Aorta (tissue), 5 donors: Measurements from ENCODE around the gene TPRG1. TPM values are rescaled to one million over a fixed set of nuclear protein-coding genes. Genes with fewer than 3 reads are reported as not detected.
A peak's percentile ranks its signal among the peaks of the same experiment; 100 is the strongest.

Experiments
- ATAC-seq: fragments of 200-7000 bp; cut with Tn5 transposase; one replicate; pipeline ENCODE4 v1.9.1; 2022; ENCODE audit warnings: moderate library complexity; ENCODE audit not compliant: low FRiP score
- DNase-seq, 2 donors: peaks; one replicate each; pipeline ENCODE4 v3.0.0-alpha.2; 2020
- H3K27ac ChIP-seq, 2 donors: one replicate each; pipeline ENCODE4 v1.5.1; 2013; ENCODE audit warnings: low read length in 2 of 2, mild to moderate bottlenecking in 2 of 2, moderate library complexity in 2 of 2, control low read depth in 1 of 2, inconsistent platforms in 1 of 2, low read depth in 1 of 2
- H3K27me3 ChIP-seq, 2 donors: one replicate each; pipeline ENCODE4 v1.6.1; 2013; ENCODE audit warnings: control low read depth in 1 of 2, low read length in 1 of 2, mild to moderate bottlenecking in 1 of 2, moderate library complexity in 1 of 2; ENCODE audit not compliant: insufficient read depth in 2 of 2, control insufficient read depth in 1 of 2
- H3K36me3 ChIP-seq, 2 donors: one replicate each; pipeline ENCODE4 v1.6.1; 2013; ENCODE audit warnings: control low read depth in 1 of 2, low read length in 1 of 2, mild to moderate bottlenecking in 1 of 2; ENCODE audit not compliant: insufficient read depth in 2 of 2, control insufficient read depth in 1 of 2
- H3K4me1 ChIP-seq, 2 donors: one replicate each; pipeline ENCODE4 v1.6.1; 2013; ENCODE audit warnings: low read length in 2 of 2, control low read depth in 1 of 2, mild to moderate bottlenecking in 1 of 2, moderate library complexity in 1 of 2; ENCODE audit not compliant: insufficient read depth in 2 of 2, control insufficient read depth in 1 of 2
- H3K4me3 ChIP-seq, 2 donors: one replicate each; pipeline ENCODE4 v1.5.1; 2013; ENCODE audit warnings: low read length in 2 of 2, control low read depth in 1 of 2, mild to moderate bottlenecking in 1 of 2
- H3K9me3 ChIP-seq: one replicate; pipeline ENCODE4 v1.6.1; 2013; ENCODE audit warnings: mild to moderate bottlenecking, low read length; ENCODE audit not compliant: control insufficient read depth
- WGBS, 2 donors: extraction: QIAGEN DNeasy Blood & Tissue Kit; methylation state at CpG; one replicate each; pipeline ENCODE4 v1.1.7; 2013; 5-methylcytosine and 5-hydroxymethylcytosine counted together
- intact Hi-C, 2 donors: fragments of 100-400 bp; cut with DNase I; formaldehyde crosslinking; loops; one replicate each; pipeline versions ENCODE4 v1.14.2 to v1.15.0; 2022
- polyA plus RNA-seq, 2 donors: library from polyadenylated mRNA; stranded (reverse); fragments of 200-250 nt; gene quantifications; one replicate each; pipeline ENCODE4 v1.2.3, GENCODE V29; 2013
- total RNA-seq, 2 donors: library from RNA; stranded (reverse); fragmentation: NEBNext Ultra II Directional; extraction: Animal tissue kit (Norgen Biotek cat#: 25700); gene quantifications; one replicate each; pipeline ENCODE4 v1.2.1, GENCODE V29; 2021
- donor health status: healthy with polysubstance abuse.
- donor health status: Bipolar disorder and iron deficiency.
- donor health status: DM: no; HTN: no; CAD: no.
- donor health status: DM: no; HTN: no; CAD: no.
- donor health status: DM: yes; HTN: yes; CAD: no.

TPRG1 gene
- total and polyA plus RNA-seq, 4 donors: 4.5 to 19.8 (median 11.0) TPM

DNA sequence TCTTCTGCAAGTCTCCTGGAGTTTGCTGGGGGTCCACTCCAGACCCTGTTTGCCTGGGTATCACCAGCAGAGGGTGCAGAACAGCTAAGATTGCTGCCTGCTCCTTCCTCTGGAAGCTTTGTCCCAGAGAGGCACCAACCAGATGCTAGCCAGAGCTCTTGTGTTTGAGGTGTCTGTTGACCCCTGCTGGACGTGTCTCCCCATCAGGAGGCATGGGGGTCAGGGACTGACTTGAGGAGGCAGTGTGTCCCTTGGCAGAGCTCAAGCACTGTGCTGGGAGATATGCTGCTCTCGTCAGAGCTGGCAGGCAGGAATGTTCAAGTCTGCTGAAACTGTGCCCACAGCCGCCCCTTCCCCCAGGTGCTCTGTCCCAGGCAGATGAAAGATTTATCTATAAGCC is 86.5 kb downstream of the TPRG1 start:
- H3K27me3 ChIP-seq: no peaks in the 10 kb centered on the region
- WGBS, 2 donors: 76 to 77% methylated on average over 3 of the region's 3 CpGs
- no peaks in the 10 kb centered on the region for H3K4me1 ChIP-seq
- no peak overlapping the region for H3K4me3 ChIP-seq
- no peaks in the 10 kb centered on the region for H3K9me3 ChIP-seq
- H3K36me3 ChIP-seq: no peaks in the 10 kb centered on the region
- ATAC-seq (no peak), DNase-seq (no peak)
- intact Hi-C loops: no loop called here
- no peak overlapping the region for H3K27ac ChIP-seq

DNA sequence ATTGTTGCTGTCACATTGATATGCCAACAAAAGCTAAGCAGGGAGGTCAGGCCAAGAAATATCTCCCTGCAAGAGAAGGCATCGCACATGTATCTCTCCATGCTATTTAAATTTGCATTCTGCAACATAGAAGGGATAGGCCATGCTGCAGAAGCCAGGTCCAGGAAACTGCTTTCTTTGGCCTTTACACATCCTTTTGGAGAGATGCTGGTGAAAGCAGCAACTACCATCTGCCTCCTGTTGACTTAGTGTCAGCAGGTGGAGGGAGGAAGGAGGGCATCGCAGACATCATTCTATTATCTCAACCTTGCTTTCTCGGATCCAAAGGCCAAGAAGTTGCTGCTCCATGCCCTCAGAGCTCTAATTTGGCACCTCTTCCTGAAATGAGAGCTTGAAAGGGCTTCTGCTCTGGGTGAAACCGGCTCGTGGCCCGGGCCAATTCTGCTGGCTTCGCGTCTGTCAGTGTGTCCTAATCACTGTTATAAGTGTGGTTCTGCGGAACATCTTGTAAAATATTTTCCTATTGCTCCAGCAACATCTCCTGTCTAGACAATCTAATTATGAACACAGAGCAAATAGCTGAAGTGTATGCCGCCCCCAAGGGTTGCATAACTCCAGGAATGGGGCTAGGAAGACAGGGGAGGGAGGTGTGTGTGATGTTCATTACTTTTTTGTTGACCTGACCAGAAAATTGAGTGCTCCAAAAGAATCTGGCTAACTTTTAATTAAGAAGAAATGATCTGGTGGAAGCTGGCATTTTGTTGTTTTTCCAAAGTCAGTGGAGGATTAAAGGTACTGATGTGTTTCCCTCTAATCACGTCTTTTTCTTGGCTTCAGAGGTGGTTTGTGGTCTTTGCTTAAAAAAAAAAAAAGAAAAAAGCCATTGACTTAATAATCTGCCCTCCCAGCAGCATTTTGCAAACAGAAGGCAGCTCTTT is 89.1 kb downstream of the TPRG1 start:
- peak; percentile 71 for ATAC-seq
- H3K9me3 ChIP-seq: no peaks in the 10 kb centered on the region
- 16 to 26% methylated on average over 11 of the region's 11 CpGs for WGBS, 2 donors
- H3K4me1 ChIP-seq: no peaks in the 10 kb centered on the region
- H3K36me3 ChIP-seq: no peaks in the 10 kb centered on the region
- no peaks in the 10 kb centered on the region for H3K27me3 ChIP-seq
- peak; percentile 60 to 79 for DNase-seq
- no peak overlapping the region for H3K4me3 ChIP-seq
- no peak overlapping the region for H3K27ac ChIP-seq
- intact Hi-C loops: loop anchor here in 1 of 2 donors (10.0 kb wide), 1 partner anchor 244 kb away; no protein-coding TSS in a partner anchor

DNA sequence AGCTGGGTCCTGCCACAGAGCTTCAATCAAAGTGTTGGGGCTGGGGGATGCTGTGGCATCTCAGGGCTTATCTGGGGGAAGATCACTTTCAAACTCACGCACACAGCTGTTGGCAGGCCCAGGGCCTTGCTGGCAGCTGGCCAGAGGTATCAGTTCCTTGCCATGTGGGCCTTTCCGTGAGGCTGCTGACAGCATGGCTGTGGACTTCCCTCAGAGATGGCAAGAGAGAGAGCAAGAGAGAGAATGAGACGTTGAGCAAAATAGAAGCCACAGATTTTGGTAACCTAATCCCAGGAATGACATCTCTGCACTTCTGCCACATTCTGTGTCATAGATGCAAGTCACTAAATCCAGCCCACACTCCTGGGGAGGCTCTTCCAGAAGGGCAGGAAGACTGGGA is 91.0 kb downstream of the TPRG1 start:
- no peak for DNase-seq
- ATAC-seq: no peak
- H3K27me3 ChIP-seq: no peaks in the 10 kb centered on the region
- intact Hi-C loops: loop anchor here in 1 of 2 donors (10.0 kb wide), 1 partner anchor 242 kb away; no protein-coding TSS in a partner anchor
- no peaks in the 10 kb centered on the region for H3K36me3 ChIP-seq
- no peak overlapping the region for H3K4me3 ChIP-seq
- H3K4me1 ChIP-seq: no peaks in the 10 kb centered on the region
- no peaks in the 10 kb centered on the region for H3K9me3 ChIP-seq
- no peak overlapping the region for H3K27ac ChIP-seq
- 42 to 51% methylated on average over 3 of the region's 3 CpGs for WGBS, 2 donors

DNA sequence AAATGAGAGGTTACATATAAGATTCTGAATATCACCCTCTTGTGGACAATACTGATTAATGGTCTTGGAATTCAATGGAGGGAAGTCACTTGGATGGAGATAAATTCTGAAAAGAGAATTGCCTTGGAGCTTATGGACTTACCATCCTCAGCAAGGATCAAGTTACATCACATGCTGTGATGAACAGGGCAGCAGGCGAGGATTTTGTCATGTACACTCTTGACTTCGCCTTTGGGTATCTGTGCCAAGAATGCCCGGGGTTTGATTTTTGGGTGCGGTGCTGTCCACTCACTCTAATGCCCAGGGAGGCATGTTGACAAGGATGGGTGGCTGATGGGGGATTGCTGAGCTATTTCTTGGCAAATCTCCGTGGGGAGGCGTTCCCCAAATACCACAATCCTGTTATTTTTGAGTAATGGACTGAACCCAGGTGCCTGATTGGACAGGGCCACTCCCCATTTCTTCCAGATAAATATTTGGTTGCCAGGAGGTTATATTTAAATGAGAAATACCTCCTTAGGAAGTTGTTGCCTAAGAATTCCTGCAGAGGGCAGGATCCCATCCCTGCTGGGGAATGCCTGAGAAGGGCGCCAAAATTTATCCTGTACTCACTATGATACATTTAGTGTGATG is 96.3 kb downstream of the TPRG1 start:
- Histone ChIP-seq H3K27me3 (no peaks in the 10 kb centered on the region), H3K27ac (no peak overlapping the region), H3K4me1 (peaks cover 0 to 4% of the 10 kb centered on the region in 2 donors), H3K36me3 (no peaks in the 10 kb centered on the region), H3K4me3 (no peak overlapping the region), H3K9me3 (no peaks in the 10 kb centered on the region)
- intact Hi-C loops: loop anchor here in 1 of 2 donors (10.0 kb wide), 1 partner anchor 237 kb away; no protein-coding TSS in a partner anchor
- no peak for ATAC-seq
- DNase-seq: no peak
- WGBS, 2 donors: 91 to 93% methylated on average over 7 of the region's 7 CpGs

DNA sequence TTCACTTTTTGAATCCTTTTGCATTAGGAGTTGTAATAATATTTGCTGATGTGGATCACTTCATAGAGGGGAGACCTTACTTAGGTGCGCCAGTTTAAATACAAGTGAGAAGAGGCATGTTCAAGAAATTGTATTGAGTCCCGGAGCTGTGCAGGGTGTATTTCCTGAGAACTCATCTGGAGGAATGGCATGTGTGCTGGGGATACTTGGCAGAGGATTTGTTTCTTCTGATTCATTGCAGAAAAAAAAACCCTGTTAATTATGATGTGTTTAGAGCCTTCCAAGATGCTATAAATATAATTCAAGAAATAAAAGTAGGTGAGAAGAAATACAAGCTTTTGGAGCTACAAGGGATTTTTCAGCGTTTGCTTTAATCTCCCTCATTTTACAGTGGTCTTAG is 97.6 kb downstream of the TPRG1 start:
- intact Hi-C loops: loop anchor here in 1 of 2 donors (10.0 kb wide), 1 partner anchor 235 kb away; no protein-coding TSS in a partner anchor
- Histone ChIP-seq H3K9me3 (no peaks in the 10 kb centered on the region), H3K4me1 (peaks cover 0 to 4% of the 10 kb centered on the region in 2 donors), H3K36me3 (no peaks in the 10 kb centered on the region), H3K27ac (no peak overlapping the region), H3K27me3 (no peaks in the 10 kb centered on the region), H3K4me3 (no peak overlapping the region)
- ATAC-seq: no peak
- WGBS, 2 donors: 32 to 36% methylated on average over 3 of the region's 3 CpGs
- DNase-seq: no peak

DNA sequence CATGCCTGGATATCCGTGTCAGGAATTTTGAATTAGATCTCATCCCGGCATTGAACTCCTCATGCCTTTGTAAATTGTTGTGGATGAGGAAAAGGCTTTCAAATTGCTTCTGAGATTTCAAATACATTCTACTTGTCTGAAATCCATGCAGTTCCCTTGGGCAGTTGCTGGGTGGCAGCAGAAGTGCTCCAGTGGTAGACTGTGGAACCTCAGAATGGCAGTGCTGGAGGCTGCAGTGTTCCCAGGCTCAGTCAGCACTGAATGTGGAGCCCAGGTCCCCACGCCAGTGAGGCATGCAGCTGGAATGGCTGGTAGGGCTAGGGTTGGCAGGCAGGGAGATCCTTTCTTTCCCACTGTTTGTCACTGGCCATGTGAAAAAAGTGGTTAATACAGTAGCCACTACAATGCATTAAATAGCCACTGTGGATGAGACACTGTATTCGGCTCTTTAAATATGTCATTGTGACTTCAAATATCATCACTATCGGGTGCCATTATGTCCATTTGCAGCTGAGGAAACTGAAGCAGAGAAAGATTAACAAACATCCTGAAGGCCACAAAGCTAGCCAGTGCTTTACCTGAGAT is 98.6 kb downstream of the TPRG1 start:
- Histone ChIP-seq H3K27ac (no peak overlapping the region), H3K4me1 (peaks cover 0 to 4% of the 10 kb centered on the region in 2 donors), H3K36me3 (no peaks in the 10 kb centered on the region), H3K9me3 (no peaks in the 10 kb centered on the region), H3K27me3 (no peaks in the 10 kb centered on the region), H3K4me3 (no peak overlapping the region)
- WGBS, 2 donors: 57 to 65% methylated on average over 5 of the region's 5 CpGs
- DNase-seq (peak; percentile 72 to 80), ATAC-seq (peak; percentile 70)
- intact Hi-C loops: loop anchor here in 1 of 2 donors (5.0 kb wide), 1 partner anchor 677 kb away; no protein-coding TSS in a partner anchor

DNA sequence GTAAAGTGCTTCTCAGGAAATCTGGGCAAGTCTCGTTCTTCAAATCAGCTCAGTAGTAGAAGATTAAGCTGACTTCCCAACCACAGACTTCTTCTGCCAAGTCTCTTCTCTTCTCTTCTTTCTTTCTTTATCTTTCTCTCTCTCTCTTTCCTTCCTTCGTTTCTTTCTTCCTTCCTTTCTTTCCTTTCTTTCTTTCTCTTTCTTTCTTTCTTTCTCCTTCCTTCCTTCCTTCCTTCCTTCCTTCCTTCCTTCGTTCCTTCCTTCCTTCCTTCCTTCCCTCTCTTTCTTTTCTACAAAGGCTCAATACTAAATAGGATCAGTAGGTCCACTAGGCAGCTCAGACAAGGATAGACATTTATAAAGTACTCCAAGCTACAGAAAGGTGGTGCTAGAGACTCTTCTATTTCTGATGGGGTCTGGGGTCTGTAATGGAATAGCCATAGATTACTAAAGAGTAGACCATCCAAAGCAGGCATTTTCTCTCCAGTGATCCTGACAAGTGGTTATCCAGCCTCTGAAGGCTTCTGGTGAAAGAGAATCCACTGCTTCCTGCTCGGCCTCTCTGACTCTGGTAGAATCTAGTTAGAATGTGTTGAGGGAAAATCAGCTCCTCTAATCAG is 100.8 kb downstream of the TPRG1 start:
- 89 to 94% methylated on average over 4 of the region's 4 CpGs for WGBS, 2 donors
- Histone ChIP-seq H3K36me3 (no peaks in the 10 kb centered on the region), H3K27me3 (no peaks in the 10 kb centered on the region), H3K27ac (no peak overlapping the region), H3K9me3 (no peaks in the 10 kb centered on the region), H3K4me1 (peaks cover 0 to 4% of the 10 kb centered on the region in 2 donors), H3K4me3 (no peak overlapping the region)
- ATAC-seq: no peak
- intact Hi-C loops: loop anchor here in 1 of 2 donors (5.0 kb wide), 1 partner anchor 675 kb away; no protein-coding TSS in a partner anchor
- DNase-seq: no peak

DNA sequence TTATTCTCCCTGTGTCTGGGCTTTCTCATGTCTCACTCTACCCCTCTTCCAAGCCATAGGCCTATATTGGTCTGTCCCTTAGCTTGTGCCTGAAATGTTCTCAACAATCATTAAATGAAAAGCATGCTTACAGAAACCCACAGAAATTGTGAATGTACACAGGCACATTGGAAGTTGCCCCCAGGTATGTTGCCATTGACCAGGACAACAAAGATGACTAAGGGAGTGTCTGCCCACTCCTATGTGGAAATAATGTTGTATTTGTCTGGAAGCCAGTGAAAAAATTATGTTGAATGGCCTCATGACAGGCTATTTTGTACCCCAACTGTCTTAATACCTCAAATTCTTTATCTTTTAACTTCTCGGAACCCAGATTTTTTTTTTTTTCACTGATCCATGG is 102.0 kb downstream of the TPRG1 start:
- Histone ChIP-seq H3K36me3 (no peaks in the 10 kb centered on the region), H3K27ac (peak overlapping the region in 1 of 2 donors; percentile 28), H3K4me3 (no peak overlapping the region), H3K9me3 (no peaks in the 10 kb centered on the region), H3K4me1 (peaks cover 0 to 4% of the 10 kb centered on the region in 2 donors), H3K27me3 (no peaks in the 10 kb centered on the region)
- no peak for ATAC-seq
- intact Hi-C loops: loop anchor here in 1 of 2 donors (5.0 kb wide), 1 partner anchor 674 kb away; no protein-coding TSS in a partner anchor
- no peak for DNase-seq
- WGBS, 2 donors: 83 to 87% methylated on average over 1 of the region's 1 CpG
